Measurements from ENCODE around the gene NDUFC2. TPM values are rescaled to one million over a fixed set of nuclear protein-coding genes. Genes with fewer than 3 reads are reported as not detected.

Gene NDUFC2
- total and polyA plus RNA-seq, 2 donors from 2014 or later, result 166 to 457 TPM

- no peak for FAIRE-seq
- intact Hi-C loops (cut with DNase I), result no loop called here
- DNase-seq, result no peak
Measured at GRCh38 chr11:78037825-78038620, 41.6 kb downstream of the NDUFC2 start.

GRCh38 chr11:78037056-78037455, 42.6 kb downstream of the NDUFC2 start:
- Histone ChIP-seq H3K4me3 (ENCODE audit: low read length in 3 of 3) (no peak overlapping the region), H3K27ac (ENCODE audit: low read depth in 2 of 2, low read length in 2 of 2) (no peak overlapping the region), H3K4me1 (ENCODE audit: control insufficient read depth in 2 of 3, insufficient read depth in 2 of 3, low read depth in 1 of 3, low read length in 3 of 3) (peaks cover 6 to 8% (median 8%) of the 10 kb centered on the region in 3 donors), H3K9me3 (ENCODE audit: control insufficient read depth in 2 of 3, insufficient read depth in 1 of 3, low read length in 3 of 3) (no peaks in the 10 kb centered on the region), H3K27me3 (ENCODE audit: control insufficient read depth, insufficient read depth, low read length) (no peaks in the 10 kb centered on the region), H3K9ac (ENCODE audit: low read length in 3 of 3) (no peak overlapping the region), H3K36me3 (ENCODE audit: control insufficient read depth in 2 of 3, insufficient read depth in 3 of 3, low read length in 3 of 3) (no peaks in the 10 kb centered on the region)
- intact Hi-C loops (cut with DNase I), result no loop called here
- no peak for TF ChIP-seq CTCF (IDR thresholded peaks at IDR 0.05; ENCODE audit: borderline replicate concordance, extremely low read depth, insufficient read depth)
- DNase-seq, result no peak
- no peak for FAIRE-seq

More at GRCh38 chr11:78037825-78038620, 41.6 kb downstream of the NDUFC2 start:
- H3K9ac ChIP-seq (ENCODE audit: low read length in 3 of 3), result no peak overlapping the region
- no peak for TF ChIP-seq CTCF (IDR thresholded peaks at IDR 0.05; ENCODE audit: borderline replicate concordance, extremely low read depth, insufficient read depth)
- H3K27me3 ChIP-seq (ENCODE audit: control insufficient read depth, insufficient read depth, low read length), result no peaks in the 10 kb centered on the region
- H3K9me3 ChIP-seq (ENCODE audit: control insufficient read depth in 2 of 3, insufficient read depth in 1 of 3, low read length in 3 of 3), result no peaks in the 10 kb centered on the region
- no peak overlapping the region for H3K27ac ChIP-seq (ENCODE audit: low read depth in 2 of 2, low read length in 2 of 2)
- no peaks in the 10 kb centered on the region for H3K36me3 ChIP-seq (ENCODE audit: control insufficient read depth in 2 of 3, insufficient read depth in 3 of 3, low read length in 3 of 3)
- no peak overlapping the region for H3K4me3 ChIP-seq (ENCODE audit: low read length in 3 of 3)
- H3K4me1 ChIP-seq (ENCODE audit: control insufficient read depth in 2 of 3, insufficient read depth in 2 of 3, low read depth in 1 of 3, low read length in 3 of 3), result peaks cover 6 to 8% (median 8%) of the 10 kb centered on the region in 3 donors

- no peak overlapping the region for H3K27ac ChIP-seq (ENCODE audit: low read depth in 2 of 2, low read length in 2 of 2)
- H3K4me1 ChIP-seq (ENCODE audit: control insufficient read depth in 2 of 3, insufficient read depth in 2 of 3, low read depth in 1 of 3, low read length in 3 of 3), result peaks cover 6 to 8% (median 8%) of the 10 kb centered on the region in 3 donors
- DNase-seq, result no peak
- no peaks in the 10 kb centered on the region for H3K27me3 ChIP-seq (ENCODE audit: control insufficient read depth, insufficient read depth, low read length)
- intact Hi-C loops (cut with DNase I), result no loop called here
- H3K36me3 ChIP-seq (ENCODE audit: control insufficient read depth in 2 of 3, insufficient read depth in 3 of 3, low read length in 3 of 3), result no peaks in the 10 kb centered on the region
- TF ChIP-seq CTCF (IDR thresholded peaks at IDR 0.05; ENCODE audit: borderline replicate concordance, extremely low read depth, insufficient read depth), result no peak
- H3K9ac ChIP-seq (ENCODE audit: low read length in 3 of 3), result no peak overlapping the region
- no peak for FAIRE-seq
- H3K9me3 ChIP-seq (ENCODE audit: control insufficient read depth in 2 of 3, insufficient read depth in 1 of 3, low read length in 3 of 3), result no peaks in the 10 kb centered on the region
- H3K4me3 ChIP-seq (ENCODE audit: low read length in 3 of 3), result no peak overlapping the region
Measured at GRCh38 chr11:78036313-78036712, 43.3 kb downstream of the NDUFC2 start.
